GM19328 (cell line): ENCODE data around the gene ROBO1.

Experiments
- ATAC-seq: cut with Tn5 transposase; IDR thresholded peaks from one replicate; pipeline ENCODE4 v1.9.1; 2021; ENCODE audit warnings: mild to moderate bottlenecking, moderate library complexity; ENCODE audit not compliant: unreplicated experiment

Gene ROBO1

DNA sequence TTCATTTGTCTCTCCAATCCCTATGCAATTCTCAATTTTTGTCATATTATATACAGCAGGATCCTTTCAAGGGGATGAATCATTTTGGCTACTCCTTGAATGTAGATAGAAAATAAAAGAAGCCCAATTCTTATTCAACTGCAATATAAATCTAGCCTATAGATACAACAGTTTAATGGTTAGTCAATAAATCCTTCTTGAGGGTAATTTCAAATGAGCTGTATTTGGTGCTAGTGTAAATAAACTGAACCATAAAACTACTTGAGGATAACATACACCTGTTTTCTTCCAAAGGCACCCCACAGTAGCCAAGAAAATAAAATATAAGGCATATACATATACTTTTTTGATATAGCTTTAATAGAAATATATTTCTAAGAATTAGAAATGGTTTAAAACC lies 830.3 kb downstream of the ROBO1 start:
- ATAC-seq, result no peak

- no peak for ATAC-seq
These were observed 840.0 kb downstream of the ROBO1 start for GRCh38 chr3:78927759-78928158.

GRCh38 chr3:78926523-78926922 lies 841.3 kb downstream of the ROBO1 start:
- ATAC-seq, result no peak

- ATAC-seq, result no peak
These were observed 843.1 kb downstream of the ROBO1 start for GRCh38 chr3:78924711-78925110.

DNA sequence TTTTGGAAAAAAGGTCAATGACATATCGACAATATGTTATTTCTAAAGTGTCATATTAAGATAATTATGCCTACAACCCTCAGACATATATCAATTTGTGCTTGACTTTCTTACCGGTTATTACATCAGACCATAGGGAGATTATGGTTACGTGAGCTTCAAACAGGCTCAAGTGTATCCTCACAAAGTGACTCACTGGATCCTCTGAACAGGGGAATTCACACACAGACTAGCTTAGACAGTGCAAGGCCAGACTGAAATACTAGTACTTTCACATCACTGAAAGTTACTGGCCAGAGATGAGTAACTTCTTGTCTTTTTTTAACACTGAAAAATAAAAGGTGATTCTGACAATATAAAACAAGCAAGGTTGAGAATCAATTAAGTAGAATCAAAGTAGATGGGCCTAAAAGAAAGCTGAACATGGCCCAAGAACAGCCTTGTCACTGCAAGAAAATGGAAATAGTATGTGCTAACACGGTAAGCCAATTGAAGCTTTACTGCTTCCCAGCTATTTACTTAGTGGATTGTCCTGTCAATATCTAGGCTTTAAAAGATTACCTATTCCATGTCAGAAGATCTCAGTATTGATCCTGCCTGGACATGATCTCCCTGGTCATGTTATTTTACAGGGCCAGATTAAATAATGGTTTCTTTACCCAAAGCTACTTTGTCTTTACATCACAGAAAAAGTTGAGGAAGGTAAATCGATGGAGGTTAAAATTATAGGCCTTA lies 848.6 kb downstream of the ROBO1 start:
- ATAC-seq, result no peak

- ATAC-seq, result no peak
These were observed 849.3 kb downstream of the ROBO1 start for GRCh38 chr3:78918361-78919020.

- no peak for ATAC-seq
These were observed 850.3 kb downstream of the ROBO1 start for GRCh38 chr3:78917536-78917935.

DNA sequence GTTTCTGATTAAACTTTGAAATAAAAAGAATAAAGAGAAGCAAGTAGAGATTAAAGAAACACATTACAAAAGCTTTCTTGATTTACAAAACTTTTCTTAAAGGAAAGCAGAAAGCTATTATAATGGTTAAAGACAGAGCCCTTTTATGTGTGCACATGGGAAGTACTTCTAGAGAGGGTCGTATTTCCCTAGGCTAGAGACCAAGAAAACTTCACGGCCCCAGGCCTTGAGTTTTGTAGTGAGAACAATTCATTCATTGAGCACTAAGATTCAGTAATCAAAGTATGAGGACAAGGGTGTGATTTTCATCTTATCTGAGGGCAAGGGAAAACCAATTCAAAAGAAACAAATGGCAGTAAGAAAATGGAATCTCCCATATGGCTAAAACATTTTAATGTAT lies 854.1 kb downstream of the ROBO1 start:
- ATAC-seq, result no peak

GRCh38 chr3:78912687-78913086 lies 855.1 kb downstream of the ROBO1 start:
- no peak for ATAC-seq

DNA sequence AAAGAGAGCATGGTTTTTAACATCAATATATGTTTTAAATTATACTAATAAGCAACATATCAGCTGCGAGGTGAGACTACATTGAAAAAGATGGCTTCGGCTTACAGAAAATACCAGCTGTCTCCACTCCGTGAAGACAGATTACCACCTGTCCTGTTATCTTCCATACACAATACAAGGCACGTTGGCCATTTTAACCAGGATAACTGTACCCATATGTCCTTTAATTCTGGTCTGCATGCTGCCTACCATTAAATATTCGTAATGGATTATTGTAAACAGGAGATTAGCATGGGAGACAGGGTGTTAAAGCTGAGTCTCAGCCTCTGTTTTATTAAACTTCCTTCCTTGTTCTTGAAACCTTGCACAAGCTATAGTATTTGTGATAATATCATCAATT lies 855.5 kb downstream of the ROBO1 start:
- no peak for ATAC-seq

DNA sequence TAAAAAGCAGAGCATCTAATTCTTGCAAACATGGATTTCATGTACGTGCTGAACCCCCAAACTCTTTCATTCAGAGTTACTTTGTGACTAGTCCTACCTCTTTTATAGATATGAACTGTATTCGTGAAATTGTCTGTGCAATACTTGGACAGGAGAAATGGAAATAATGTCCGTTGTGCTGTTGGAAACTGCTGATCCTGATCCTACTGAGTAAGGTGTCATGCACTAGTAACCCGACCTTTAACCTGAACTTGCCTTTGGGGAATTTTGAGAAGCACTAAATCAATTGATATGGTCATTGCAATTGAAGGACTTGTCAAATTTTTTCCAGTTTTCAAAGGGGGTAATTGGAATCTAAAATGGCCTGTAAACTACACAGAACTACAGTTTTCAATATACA lies 856.4 kb downstream of the ROBO1 start:
- no peak for ATAC-seq

DNA sequence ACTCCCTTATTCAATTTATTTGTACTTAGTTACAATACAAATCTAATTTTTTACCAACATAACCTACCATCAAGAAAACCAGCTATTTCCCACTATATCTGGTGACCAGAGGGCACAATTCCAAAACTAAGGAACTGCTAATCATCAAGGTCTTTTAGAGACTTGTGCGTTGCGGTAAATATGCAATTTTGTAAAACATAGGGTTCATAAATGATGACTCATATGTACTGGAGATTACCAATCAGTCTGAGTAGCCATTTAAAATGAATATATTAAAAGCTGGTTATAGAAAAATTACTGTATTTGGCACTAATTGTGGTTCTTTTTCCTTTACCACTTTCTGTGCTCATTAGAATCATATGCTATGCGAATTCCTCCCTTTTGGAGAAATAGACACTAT lies 859.6 kb downstream of the ROBO1 start:
- ATAC-seq, result no peak

GRCh38 chr3:78907367-78907766 lies 860.4 kb downstream of the ROBO1 start:
- no peak for ATAC-seq

DNA sequence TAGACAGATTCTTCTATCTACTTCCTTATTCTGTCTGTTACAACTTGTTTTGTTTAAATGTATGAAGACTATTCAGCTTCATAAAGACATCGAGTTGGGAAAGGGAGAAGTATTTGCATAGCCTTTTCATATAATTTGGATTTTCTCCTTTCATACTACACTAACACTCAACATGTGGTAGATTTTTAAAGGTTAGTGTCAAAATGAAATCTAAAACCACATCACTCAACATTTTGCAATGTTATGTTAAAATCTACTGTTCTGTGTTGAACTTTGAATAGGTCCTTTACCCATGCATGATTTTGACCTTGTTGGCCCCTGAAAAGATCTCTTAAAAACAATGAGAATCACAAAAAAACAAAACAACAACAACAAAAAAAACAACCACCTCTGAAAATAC lies 860.9 kb downstream of the ROBO1 start:
- ATAC-seq, result no peak

DNA sequence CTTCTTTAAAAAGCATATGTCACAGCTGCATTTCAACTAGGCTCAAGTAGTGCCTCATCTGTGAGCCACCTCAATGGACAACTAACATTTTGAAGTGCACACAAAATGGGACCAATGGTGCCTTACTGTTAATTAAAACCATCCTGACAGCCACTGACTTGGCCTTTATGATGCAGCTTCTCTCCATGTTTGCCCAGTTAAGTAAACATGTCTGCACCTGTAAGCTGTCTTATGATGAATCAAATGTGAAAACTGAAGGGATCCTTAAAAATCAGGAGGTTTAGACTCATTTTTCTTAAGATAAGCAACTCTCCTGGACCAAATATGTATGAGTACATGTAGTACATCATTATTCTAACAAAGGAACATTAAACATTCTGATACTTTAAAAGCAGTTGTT lies 861.6 kb downstream of the ROBO1 start:
- no peak for ATAC-seq

DNA sequence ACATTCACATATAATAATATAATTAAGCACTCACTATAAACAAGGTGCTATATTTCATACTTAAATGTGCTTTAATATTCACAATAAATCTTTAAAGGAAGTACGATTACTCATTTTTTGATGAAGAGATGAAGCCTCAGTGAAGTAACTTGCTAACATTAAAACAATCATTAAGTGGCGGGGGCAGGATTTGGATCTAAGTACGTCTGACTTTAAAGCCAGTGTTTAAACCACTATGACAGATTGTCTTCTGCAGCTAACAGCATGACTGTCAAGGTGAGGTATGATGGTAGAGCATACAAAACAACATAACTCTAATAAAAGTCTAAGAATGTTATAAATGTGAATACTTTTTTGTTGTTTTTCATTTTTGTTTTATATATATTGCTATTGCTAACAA lies 862.1 kb downstream of the ROBO1 start:
- ATAC-seq, result no peak

- ATAC-seq, result no peak
These were observed 866.3 kb downstream of the ROBO1 start for GRCh38 chr3:78901544-78901943.

GRCh38 chr3:78900880-78901279 lies 866.9 kb downstream of the ROBO1 start:
- ATAC-seq, result no peak

GRCh38 chr3:78900426-78900825 lies 867.4 kb downstream of the ROBO1 start:
- no peak for ATAC-seq

DNA sequence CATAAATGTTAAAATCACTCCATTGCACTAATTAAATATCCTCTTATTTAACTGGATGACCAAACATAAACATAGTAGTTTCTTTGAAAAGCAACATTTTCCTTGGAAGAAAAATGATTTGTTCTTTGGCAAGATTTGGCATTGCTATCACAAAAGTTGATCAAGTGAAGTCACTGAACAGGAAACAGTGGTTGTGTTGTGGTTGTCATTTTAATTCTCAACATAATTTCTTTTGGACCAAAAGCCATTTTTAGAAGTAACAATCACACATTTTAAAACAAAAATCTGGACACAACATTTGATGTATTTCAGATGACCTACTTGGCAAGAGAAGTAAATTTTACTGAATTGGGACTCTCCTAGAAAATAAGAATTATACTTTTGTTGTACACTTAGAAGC lies 872.3 kb downstream of the ROBO1 start:
- no peak for ATAC-seq

- no peak for ATAC-seq
These were observed 873.0 kb downstream of the ROBO1 start for GRCh38 chr3:78894787-78895186.

- no peak for ATAC-seq
These were observed 874.6 kb downstream of the ROBO1 start for GRCh38 chr3:78893161-78893560.

GRCh38 chr3:78889348-78889747 lies 878.5 kb downstream of the ROBO1 start:
- ATAC-seq, result no peak
